Esophagus squamous epithelium (tissue), 4 donors: Measurements from ENCODE around the gene BTG3.

Experiments used
- POLR2A ChIP-seq, 4 donors: fragments of 450-650 bp; IDR thresholded peaks; one replicate each; pipeline ENCODE4 v1.6.1; 2017; ENCODE audit warnings: antibody characterized with exemption in 4 of 4, mild to moderate bottlenecking in 4 of 4, moderate library complexity in 3 of 4
- TF ChIP-seq, protein P1 (sequence below), 6 experiments: fragments of 450-650 bp in 4 of 6; fragments of 200-600 bp in 2 of 6; sonication (generic) in 2 of 6; IDR thresholded peaks; one replicate each; pipeline ENCODE4 v1.5.1; 2016 to 2019; ENCODE audit warnings: antibody characterized with exemption in 6 of 6, mild to moderate bottlenecking in 4 of 6, moderate library complexity in 4 of 6

DNA sequence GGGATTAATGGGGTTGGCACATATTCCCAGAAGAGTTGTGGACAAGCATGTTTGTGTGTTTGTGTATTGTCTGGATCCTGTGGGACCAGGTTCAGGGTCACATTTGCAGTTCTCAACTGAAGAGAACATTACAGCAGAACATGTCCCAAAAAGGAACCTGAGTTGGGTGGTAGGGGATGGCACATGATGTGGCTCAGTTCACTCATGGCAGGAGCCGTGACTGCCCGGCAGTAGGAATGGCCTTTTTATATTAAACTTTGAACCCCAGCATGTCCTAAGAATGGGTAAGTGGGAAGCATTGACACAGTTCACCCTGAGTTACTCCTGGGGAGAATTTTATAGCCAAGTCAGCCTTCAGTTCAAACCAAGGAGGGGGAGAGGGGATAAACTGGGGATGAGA lies 58.6 kb downstream of the BTG3 start:
- TF ChIP-seq, protein P1, sequence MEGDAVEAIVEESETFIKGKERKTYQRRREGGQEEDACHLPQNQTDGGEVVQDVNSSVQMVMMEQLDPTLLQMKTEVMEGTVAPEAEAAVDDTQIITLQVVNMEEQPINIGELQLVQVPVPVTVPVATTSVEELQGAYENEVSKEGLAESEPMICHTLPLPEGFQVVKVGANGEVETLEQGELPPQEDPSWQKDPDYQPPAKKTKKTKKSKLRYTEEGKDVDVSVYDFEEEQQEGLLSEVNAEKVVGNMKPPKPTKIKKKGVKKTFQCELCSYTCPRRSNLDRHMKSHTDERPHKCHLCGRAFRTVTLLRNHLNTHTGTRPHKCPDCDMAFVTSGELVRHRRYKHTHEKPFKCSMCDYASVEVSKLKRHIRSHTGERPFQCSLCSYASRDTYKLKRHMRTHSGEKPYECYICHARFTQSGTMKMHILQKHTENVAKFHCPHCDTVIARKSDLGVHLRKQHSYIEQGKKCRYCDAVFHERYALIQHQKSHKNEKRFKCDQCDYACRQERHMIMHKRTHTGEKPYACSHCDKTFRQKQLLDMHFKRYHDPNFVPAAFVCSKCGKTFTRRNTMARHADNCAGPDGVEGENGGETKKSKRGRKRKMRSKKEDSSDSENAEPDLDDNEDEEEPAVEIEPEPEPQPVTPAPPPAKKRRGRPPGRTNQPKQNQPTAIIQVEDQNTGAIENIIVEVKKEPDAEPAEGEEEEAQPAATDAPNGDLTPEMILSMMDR (IDR thresholded peaks at IDR 0.05): no peak
- TF ChIP-seq POLR2A (IDR thresholded peaks at IDR 0.05): no peak
